Transverse colon (tissue), 4 donors: ENCODE data around the gene CFAP299. TPM values are rescaled to one million over a fixed set of nuclear protein-coding genes. Genes with fewer than 3 reads are reported as not detected.

Source experiments
- DNase-seq: peaks from one replicate; pipeline ENCODE4 v3.0.0-alpha.2; 2019
- H3K27ac ChIP-seq, 4 donors: fragments of 200-600 bp; sonication (generic); 2 replicates each; pipeline ENCODE4 v1.5.1; 2016 to 2018; ENCODE audit warnings: inconsistent platforms in 4 of 4
- H3K27me3 ChIP-seq: fragments of 200-600 bp; sonication (generic); 2 replicates; pipeline ENCODE4 v1.5.1; 2017; ENCODE audit warnings: inconsistent platforms
- H3K36me3 ChIP-seq, 4 donors: fragments of 200-600 bp; sonication (generic); 2 replicates each; pipeline ENCODE4 v1.5.1; 2017 to 2019; ENCODE audit warnings: inconsistent platforms in 4 of 4
- H3K4me1 ChIP-seq, 4 donors: fragments of 200-600 bp; sonication (generic); 2 replicates each; pipeline ENCODE4 v1.5.1; 2017 to 2020; ENCODE audit warnings: inconsistent platforms in 4 of 4
- H3K4me3 ChIP-seq, 4 donors: fragments of 200-600 bp; sonication (generic); 1 replicate in 1 of 4; 2 replicates in 3 of 4; pipeline versions ENCODE4 v1.5.1 to v1.6.1; 2017 to 2019; ENCODE audit warnings: inconsistent platforms in 4 of 4
- H3K9me3 ChIP-seq, 2 donors: fragments of 200-600 bp; sonication (generic); 2 replicates each; pipeline ENCODE4 v1.5.1; 2017 to 2019; ENCODE audit warnings: inconsistent platforms in 2 of 2
- EP300 ChIP-seq: sonication (generic); formaldehyde crosslinking; IDR thresholded peaks from one replicate; pipeline ENCODE4 v1.6.1; 2017; ENCODE audit warnings: antibody characterized with exemption, low read depth
- POLR2A ChIP-seq: fragments of 450-650 bp; IDR thresholded peaks from one replicate; pipeline ENCODE4 v1.6.1; 2016; ENCODE audit warnings: antibody characterized with exemption, mild to moderate bottlenecking, moderate library complexity
- POLR2AphosphoS5 ChIP-seq, 3 donors: sonication (generic); formaldehyde crosslinking; IDR thresholded peaks; one replicate each; pipeline ENCODE4 v1.6.1; 2016; ENCODE audit warnings: antibody characterized with exemption in 3 of 3
- WGBS, 2 donors: methylation state at CpG; one replicate each; pipeline ENCODE4 v1.1.5; 2018; ENCODE audit warnings: low coverage in 1 of 2; 5-methylcytosine and 5-hydroxymethylcytosine counted together
- in situ Hi-C, 4 donors: fragments of 200-750 bp; cut with MboI; loops; one replicate each; pipeline versions ENCODE4 v1.15.0 to v1.15.1; 2017; ENCODE audit warnings: low sequenced_read_pairs in 3 of 4, low pct_ligation_motif_present in 1 of 4, low pct_unique_long_range_greater_than_20kb in 1 of 4
- intact Hi-C: fragments of 100-400 bp; cut with DNase I; formaldehyde crosslinking; loops from one replicate; pipeline ENCODE4 v1.15.1; 2023; ENCODE audit warnings: low total_unique reads
- total RNA-seq, 4 donors: library from RNA; depleted of rRNA; stranded (reverse); fragments of >200 nt; gene quantifications; one replicate each; pipeline ENCODE4 v1.1.0, GENCODE V29; 2016
- TF ChIP-seq, protein P1 (sequence below), 5 experiments: fragments of 200-600 bp in 3 of 5; fragments of 450-650 bp in 2 of 5; sonication (generic) in 3 of 5; IDR thresholded peaks; 1 replicate in 2 of 5; 2 replicates in 3 of 5; pipeline ENCODE4 v1.5.1; 2016 to 2017; ENCODE audit warnings: antibody characterized with exemption in 5 of 5, inconsistent platforms in 3 of 5, mild to moderate bottlenecking in 2 of 5, moderate library complexity in 1 of 5

The CFAP299 gene
- total RNA-seq, 4 donors from 2014 or later, result not detected

DNA sequence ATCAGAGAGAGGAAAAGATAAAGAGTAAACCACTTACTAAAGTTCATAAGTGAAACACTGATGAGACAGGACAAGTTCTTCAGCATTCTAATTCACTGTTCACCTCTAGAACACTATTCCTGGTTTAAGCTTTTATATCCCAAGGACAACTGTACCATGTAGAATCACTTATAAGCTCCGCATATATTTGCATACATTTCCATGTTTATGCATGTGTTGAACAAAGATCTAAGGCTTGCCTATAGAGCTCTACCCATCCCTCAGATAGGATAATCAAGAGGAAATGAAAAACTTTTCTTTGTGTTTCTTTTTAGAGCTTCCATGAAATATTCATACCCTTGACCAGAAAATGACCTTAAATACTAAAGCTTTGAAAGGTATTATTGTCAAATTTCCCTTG is 538.0 kb downstream of the CFAP299 start:
- intact Hi-C loops, result no loop called here
- in situ Hi-C loops, result no loop called here
- no peak for TF ChIP-seq POLR2A
- TF ChIP-seq POLR2AphosphoS5 (IDR thresholded peaks at IDR 0.05), result no peak
- TF ChIP-seq, protein P1, sequence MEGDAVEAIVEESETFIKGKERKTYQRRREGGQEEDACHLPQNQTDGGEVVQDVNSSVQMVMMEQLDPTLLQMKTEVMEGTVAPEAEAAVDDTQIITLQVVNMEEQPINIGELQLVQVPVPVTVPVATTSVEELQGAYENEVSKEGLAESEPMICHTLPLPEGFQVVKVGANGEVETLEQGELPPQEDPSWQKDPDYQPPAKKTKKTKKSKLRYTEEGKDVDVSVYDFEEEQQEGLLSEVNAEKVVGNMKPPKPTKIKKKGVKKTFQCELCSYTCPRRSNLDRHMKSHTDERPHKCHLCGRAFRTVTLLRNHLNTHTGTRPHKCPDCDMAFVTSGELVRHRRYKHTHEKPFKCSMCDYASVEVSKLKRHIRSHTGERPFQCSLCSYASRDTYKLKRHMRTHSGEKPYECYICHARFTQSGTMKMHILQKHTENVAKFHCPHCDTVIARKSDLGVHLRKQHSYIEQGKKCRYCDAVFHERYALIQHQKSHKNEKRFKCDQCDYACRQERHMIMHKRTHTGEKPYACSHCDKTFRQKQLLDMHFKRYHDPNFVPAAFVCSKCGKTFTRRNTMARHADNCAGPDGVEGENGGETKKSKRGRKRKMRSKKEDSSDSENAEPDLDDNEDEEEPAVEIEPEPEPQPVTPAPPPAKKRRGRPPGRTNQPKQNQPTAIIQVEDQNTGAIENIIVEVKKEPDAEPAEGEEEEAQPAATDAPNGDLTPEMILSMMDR (IDR thresholded peaks at IDR 0.05), result no peak
- TF ChIP-seq EP300, result no peak

DNA sequence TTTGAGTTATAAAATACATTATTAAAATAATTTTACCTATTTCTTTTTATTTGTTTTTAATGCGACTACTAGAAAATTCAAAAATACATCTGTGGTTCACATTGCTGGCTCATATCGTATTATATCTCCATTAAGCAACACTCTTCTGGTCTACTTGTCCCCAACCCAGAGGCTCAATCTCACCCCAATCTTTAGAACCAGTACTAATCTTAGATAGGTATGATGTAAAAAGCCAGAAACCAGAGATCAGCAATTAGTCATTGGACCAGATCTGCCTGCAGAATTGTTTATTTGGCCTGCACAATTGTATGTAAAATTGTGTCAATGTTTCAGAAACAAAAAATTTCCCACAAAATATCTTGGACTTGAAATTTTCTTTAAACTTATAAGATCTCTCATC is 539.4 kb downstream of the CFAP299 start:
- DNase-seq, result no peak
- in situ Hi-C loops (no loop called here), intact Hi-C loops (no loop called here)
- 81 to 95% methylated on average over 2 of the region's 2 CpGs for WGBS, 2 donors
- Histone ChIP-seq H3K27ac (no peak overlapping the region), H3K36me3 (no peaks in the 10 kb centered on the region), H3K27me3 (no peaks in the 10 kb centered on the region), H3K9me3 (no peaks in the 10 kb centered on the region), H3K4me1 (no peaks in the 10 kb centered on the region), H3K4me3 (no peak overlapping the region)
- TF ChIP-seq POLR2A, result no peak
- TF ChIP-seq, protein P1 (IDR thresholded peaks at IDR 0.05), result no peak
- no peak for TF ChIP-seq EP300
- TF ChIP-seq POLR2AphosphoS5 (IDR thresholded peaks at IDR 0.05), result no peak

More for the DNA sequence above, 538.0 kb downstream of the CFAP299 start:
- Histone ChIP-seq H3K27ac (no peak overlapping the region), H3K4me1 (no peaks in the 10 kb centered on the region), H3K4me3 (no peak overlapping the region), H3K36me3 (no peaks in the 10 kb centered on the region), H3K9me3 (no peaks in the 10 kb centered on the region), H3K27me3 (no peaks in the 10 kb centered on the region)
- whole genome bisulfite sequencing, 2 donors, result 95 to 100% methylated on average over 1 of the region's 1 CpG
- DNase-seq, result no peak

GRCh38 chr4:80875642-80876041 is 540.1 kb downstream of the CFAP299 start:
- H3K4me3 ChIP-seq, result no peak overlapping the region
- TF ChIP-seq, protein P1 (IDR thresholded peaks at IDR 0.05), result no peak
- WGBS, 2 donors, result 74 to 87% methylated on average over 3 of the region's 3 CpGs
- H3K36me3 ChIP-seq, result no peaks in the 10 kb centered on the region
- H3K4me1 ChIP-seq, result no peaks in the 10 kb centered on the region
- no peak for DNase-seq
- no peaks in the 10 kb centered on the region for H3K27me3 ChIP-seq
- in situ Hi-C loops, result no loop called here
- no peak overlapping the region for H3K27ac ChIP-seq
- intact Hi-C loops, result no loop called here
- H3K9me3 ChIP-seq, result no peaks in the 10 kb centered on the region

GRCh38 chr4:80876810-80877209 is 541.3 kb downstream of the CFAP299 start:
- H3K4me1 ChIP-seq, result no peaks in the 10 kb centered on the region
- TF ChIP-seq, protein P1 (IDR thresholded peaks at IDR 0.05), result no peak
- no peak for TF ChIP-seq POLR2A
- no peak for DNase-seq
- H3K36me3 ChIP-seq, result no peaks in the 10 kb centered on the region
- H3K27ac ChIP-seq, result no peak overlapping the region
- intact Hi-C loops, result no loop called here
- in situ Hi-C loops, result no loop called here
- no peaks in the 10 kb centered on the region for H3K27me3 ChIP-seq
- H3K4me3 ChIP-seq, result no peak overlapping the region
- H3K9me3 ChIP-seq, result no peaks in the 10 kb centered on the region
